Central memory CD4-positive, alpha-beta T cell (primary cell): ENCODE results near the gene FYCO1.

ENCODE experiments used
- DNase-seq: peaks from one replicate; pipeline ENCODE4 v3.0.0; 2022

The FYCO1 gene

GRCh38 chr3:45958321-45958791 lies 37.3 kb downstream of the FYCO1 start:
- DNase-seq = no peak

DNA sequence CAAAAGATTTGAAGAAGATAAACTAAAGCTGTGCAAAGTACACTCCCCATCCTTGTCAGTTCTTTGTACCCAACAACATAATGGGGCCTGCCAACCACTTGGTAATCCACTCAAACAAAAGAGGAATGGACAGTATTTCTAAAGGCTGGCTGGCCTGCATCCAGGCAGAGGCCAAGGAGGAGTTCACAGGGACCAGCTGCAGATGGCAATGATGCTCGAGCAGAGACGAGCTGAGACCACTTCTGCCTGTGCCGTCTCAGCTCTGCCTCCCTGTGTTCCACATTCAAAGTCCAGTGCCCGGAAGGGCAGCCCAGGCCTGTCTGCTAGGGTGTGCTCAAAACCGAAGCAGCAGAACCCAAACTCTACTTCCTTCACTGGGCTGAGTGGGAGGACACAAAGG lies 38.0 kb downstream of the FYCO1 start:
- DNase-seq = no peak

DNA sequence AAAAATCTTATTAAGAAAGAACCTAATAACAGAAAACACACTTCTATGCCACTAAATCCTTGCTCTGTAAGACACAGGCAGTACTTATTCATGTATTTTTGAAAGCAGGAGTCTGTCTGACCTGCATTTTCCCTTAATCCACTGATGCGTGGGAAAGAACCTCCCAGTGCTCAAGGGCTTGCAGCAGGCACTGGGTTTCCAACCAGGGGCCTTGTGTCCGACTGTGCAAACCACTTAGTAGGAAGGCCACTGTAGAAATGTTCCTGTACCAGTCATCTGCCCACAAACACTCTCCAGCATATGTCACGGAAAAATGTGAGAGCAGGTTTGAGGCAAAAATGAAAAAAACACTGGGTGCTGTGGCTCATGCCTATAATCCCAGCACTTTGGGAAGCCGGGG lies 39.9 kb downstream of the FYCO1 start:
- DNase-seq = no peak

DNA sequence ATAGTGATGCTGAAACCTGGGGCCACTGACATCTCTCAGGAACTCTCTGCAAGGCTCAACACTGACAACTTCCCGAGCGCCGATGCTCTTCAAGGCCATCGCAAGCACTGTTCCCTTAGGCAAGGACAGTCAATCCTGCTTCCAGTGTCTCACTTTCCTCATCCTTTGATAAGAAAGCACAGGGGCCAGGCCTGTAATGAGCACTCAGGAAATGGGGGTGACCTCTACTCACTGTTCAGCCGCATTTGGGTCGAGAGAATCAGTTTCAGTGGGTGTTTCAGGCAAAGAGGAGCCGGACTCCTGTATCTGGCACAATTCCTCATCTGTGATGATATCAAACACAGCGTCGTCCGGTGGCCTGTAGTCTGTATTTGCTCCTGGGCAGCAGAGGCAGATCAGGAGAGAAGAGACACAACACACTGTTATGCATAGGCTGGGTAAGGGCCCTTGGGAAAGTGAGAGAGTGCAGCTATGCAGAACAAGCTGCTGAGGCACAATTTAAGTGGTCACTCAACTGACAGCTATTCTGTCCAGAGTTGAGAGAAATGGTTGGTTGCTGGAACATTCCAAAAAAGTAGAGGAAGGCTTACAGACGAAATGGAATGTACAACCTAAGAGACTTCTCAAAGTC lies 40.5 kb downstream of the FYCO1 start:
- DNase-seq = no peak

- DNase-seq = no peak
Measured at GRCh38 chr3:45954306-45954705, 41.3 kb downstream of the FYCO1 start.

DNA sequence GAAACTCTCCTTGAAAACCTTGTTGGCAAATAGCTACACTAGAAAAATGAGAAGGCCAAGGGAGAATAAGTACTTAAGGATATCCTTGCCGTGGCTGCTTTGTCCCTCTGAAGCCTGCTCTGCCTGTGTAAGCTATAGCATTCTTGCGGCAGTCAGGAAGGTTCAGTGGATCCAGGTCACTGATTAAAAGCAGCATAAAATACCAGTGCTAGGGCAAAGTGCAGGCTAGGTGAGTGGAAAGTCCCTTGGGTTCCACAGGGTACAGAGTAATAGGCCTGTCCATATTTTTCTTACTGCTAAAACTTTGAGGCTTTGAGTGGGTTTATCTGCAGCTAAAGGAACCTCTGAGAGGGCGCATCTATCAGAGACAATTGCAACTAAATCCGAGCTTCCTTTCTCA lies 42.1 kb downstream of the FYCO1 start:
- no peak for DNase-seq

DNA sequence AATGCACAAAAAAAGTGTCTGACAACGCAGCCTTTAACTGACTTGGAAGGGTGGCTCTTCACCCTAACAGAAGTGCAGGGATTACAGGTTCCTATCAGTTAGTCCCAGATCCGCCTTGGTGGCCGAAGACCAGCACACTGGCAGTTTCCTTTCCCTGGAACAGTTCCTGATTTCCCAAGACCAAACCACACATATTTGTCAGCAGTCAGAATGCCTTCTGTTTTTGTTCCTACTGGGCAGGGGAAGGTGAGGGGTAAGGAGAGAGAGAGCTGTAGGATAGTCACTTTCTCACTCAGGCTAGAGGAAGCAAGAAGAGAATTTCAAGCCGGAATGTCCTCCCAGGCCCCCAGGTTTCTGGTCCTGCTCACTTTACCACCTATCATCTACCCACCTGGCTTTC lies 43.2 kb downstream of the FYCO1 start:
- no peak for DNase-seq

- DNase-seq = no peak
Measured at GRCh38 chr3:45951946-45952345, 43.7 kb downstream of the FYCO1 start.

DNA sequence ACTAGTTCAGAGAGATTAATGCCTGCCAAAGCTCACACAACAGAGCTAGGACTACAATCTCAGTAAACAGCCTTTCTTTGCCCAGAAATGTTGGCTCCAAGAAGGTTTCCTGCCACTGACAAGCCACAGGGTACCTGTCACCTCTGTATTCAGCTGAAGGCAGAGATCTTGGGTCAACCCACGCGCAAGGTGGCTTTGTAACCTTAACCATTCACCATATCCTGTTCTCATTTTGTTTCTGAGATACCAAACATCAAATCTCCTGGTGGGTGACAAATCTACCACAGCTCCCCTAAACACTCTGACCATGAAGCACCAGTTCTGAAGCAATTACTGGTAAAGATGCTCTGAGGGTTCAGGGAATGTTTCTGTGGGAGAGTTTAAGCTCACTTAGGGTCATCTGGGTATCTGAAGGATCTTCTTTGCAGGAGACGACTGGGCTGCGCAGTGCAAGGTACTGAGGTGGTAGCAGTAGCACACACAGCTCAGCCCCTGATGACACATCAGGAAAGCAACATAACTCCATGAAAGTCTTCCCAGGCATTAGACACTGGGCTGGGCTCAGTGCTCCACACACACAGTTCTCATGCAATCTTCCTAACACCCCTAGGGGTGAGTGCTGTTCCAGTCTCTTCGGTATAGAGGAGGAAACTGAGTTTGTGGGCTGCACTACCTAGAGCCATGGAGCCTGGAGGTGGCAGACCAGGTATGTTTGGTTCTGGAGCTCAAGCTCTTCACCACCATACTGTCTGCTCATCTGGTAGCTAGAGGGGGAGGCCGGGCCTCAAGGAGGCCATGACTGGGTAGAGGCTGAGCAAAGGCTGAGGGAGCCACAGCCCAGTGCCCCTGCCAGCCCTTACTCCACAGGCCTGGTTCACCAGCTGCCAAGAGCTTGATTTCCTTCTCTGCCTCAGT lies 44.7 kb downstream of the FYCO1 start:
- peak; percentile 59 for DNase-seq

GRCh38 chr3:45950131-45950530 lies 45.5 kb downstream of the FYCO1 start:
- no peak for DNase-seq

GRCh38 chr3:45949432-45949831 lies 46.2 kb downstream of the FYCO1 start:
- no peak for DNase-seq

- DNase-seq = no peak
Measured at GRCh38 chr3:45948881-45949280, 46.7 kb downstream of the FYCO1 start.

GRCh38 chr3:45948311-45948781 lies 47.3 kb downstream of the FYCO1 start:
- no peak for DNase-seq

- no peak for DNase-seq
Measured at GRCh38 chr3:45947361-45947760, 48.3 kb downstream of the FYCO1 start.

GRCh38 chr3:45946875-45947274 lies 48.7 kb downstream of the FYCO1 start:
- no peak for DNase-seq

DNA sequence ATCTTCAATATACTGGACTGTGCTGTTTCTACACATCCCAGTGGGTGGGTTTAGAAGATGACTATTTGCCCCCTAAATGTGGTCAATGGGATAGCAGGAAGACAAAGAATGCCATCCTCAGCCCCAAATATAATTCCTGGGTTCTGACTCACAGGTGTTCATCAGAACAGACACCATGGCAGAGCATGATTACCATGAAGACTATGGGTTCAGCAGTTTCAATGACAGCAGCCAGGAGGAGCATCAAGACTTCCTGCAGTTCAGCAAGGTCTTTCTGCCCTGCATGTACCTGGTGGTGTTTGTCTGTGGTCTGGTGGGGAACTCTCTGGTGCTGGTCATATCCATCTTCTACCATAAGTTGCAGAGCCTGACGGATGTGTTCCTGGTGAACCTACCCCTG lies 49.3 kb downstream of the FYCO1 start:
- DNase-seq = no peak

DNA sequence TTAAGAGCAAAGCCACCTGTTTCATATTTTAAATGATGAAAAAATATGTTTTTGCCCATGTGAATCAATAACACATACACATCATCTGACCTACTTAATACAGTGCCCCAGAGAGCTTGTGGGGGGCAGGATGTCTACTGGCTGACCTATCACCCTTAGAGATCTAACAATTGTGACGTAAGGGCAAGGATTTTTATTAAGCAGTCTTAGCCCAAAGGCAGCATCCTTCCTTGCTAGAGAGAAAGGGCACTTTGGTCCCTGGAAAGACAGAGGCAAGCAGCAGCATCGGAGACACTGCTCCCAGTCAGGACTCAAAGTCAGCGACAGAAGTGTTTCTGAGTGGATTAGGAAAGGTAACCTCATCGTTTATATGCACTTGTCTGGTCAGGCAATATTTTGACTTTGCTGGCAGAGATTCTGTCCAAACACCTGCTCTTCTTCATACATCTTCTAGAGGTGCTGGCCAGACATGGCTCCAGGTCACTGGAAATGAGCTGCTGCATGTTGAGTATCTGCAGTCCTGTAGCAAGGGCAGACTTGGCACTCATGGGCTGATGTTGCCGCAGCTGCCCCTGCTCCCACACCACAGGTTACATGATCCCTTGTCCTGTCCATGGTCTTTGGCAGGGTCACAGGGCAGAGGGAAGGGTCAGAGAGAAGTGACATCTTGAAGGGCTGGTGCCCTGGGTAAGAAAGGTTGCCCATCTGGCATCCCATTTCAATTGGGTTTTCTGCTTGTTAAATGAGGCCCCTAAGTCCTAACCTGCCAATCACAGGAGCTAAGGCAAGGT lies 50.6 kb downstream of the FYCO1 start:
- no peak for DNase-seq

GRCh38 chr3:45943207-45943846 lies 52.3 kb downstream of the FYCO1 start, which contains the start of gene CXCR6:
TSS of gene CXCR6 (plus strand) at chr3:45943464. CDS start at chr3:45946482, 3,018 bp downstream.
- peak; percentile 59 for DNase-seq

- no peak for DNase-seq
Measured at GRCh38 chr3:45942051-45942825, 53.4 kb downstream of the FYCO1 start.

DNA sequence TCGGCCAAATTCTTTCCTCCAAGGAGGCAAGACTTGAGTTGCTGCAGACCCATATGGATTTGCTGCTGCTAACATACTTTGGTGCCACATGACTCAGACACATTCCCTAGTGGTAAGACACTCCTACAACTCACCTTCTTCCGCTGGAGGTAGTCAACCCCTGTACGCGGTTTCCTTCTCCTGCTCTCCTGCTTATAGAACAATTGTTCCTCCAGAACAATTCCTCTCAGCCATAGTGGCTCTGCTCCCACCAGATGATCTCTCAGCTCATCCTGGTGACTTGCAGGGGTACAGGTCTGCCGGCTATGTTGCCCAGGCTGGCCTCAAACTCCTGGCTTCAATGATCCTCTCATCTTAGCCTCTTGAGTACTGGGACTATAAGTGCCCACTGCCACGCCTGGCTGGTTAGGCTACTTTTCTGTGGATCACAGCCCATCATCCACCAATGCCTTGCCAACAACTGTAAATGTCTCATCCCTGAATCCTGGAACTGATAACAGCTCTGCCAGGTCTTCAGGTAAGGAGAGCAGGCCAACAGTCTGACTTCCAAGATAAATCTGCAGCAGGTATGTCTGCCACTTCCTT lies 54.8 kb downstream of the FYCO1 start:
- DNase-seq = no peak
